Measurements from ENCODE around the gene DHH. TPM values are rescaled to one million over a fixed set of nuclear protein-coding genes. Genes with fewer than 3 reads are reported as not detected.

DHH gene
- total and polyA plus RNA-seq, 2 experiments from 2014 or later = not detected

DNA sequence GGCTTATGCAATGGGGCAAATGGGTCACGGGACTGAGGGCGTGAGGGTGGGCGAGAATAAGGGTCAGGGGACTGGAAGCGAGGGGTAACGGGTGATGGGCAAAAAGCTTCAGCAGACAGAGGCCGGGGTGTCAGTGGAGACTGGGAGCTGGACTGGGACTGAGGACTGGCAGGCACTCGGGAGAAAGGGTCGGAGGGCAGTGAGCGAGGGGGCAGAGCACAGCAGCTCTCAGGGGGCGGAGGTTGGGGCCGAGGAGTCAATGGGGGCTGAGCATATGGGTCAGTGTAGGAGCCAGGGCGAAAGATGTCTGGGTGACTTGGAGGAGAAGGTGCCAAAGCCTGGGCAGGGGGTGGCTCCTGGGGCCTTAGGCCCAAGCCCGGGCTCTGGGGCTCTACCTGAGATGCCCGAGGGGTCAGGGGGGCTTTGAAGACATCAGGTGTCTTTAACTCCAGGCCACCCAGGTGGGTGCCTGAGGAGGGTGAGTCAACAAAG lies 54.2 kb downstream of the DHH start:
- Histone ChIP-seq H3K4me2 (no peak overlapping the region), H3K27me3 (ENCODE audit: insufficient read depth) (no peaks in the 10 kb centered on the region), H3F3A (replicated peaks; ENCODE audit: low read depth) (no peaks in the 10 kb centered on the region), H3K4me1 (ENCODE audit: insufficient read depth) (no peaks in the 10 kb centered on the region), H3K9me2 (ENCODE audit: insufficient read depth) (no peaks in the 10 kb centered on the region), H3K79me2 (replicated peaks; ENCODE audit: insufficient read depth) (no peaks in the 10 kb centered on the region), H2AFZ (no peak overlapping the region), H3K4me3 (no peak overlapping the region), H4K20me1 (replicated peaks; ENCODE audit: insufficient read depth) (peaks cover 23% of the 10 kb centered on the region), H3K36me3 (ENCODE audit: insufficient read depth) (peaks cover 30% of the 10 kb centered on the region), H3K27ac (ENCODE audit: low read depth) (no peak overlapping the region)
- DNase-seq (ENCODE audit: low spot score) (no peak), ATAC-seq (no peak)
- H3K4me1 Mint-ChIP-seq = no peaks in the 10 kb centered on the region; the same call in 2 of the 3 replicates
- no peak for TF ChIP-seq STAT1 (IDR thresholded peaks at IDR 0.05; ENCODE audit: unreplicated experiment)
- TF ChIP-seq, protein P1, sequence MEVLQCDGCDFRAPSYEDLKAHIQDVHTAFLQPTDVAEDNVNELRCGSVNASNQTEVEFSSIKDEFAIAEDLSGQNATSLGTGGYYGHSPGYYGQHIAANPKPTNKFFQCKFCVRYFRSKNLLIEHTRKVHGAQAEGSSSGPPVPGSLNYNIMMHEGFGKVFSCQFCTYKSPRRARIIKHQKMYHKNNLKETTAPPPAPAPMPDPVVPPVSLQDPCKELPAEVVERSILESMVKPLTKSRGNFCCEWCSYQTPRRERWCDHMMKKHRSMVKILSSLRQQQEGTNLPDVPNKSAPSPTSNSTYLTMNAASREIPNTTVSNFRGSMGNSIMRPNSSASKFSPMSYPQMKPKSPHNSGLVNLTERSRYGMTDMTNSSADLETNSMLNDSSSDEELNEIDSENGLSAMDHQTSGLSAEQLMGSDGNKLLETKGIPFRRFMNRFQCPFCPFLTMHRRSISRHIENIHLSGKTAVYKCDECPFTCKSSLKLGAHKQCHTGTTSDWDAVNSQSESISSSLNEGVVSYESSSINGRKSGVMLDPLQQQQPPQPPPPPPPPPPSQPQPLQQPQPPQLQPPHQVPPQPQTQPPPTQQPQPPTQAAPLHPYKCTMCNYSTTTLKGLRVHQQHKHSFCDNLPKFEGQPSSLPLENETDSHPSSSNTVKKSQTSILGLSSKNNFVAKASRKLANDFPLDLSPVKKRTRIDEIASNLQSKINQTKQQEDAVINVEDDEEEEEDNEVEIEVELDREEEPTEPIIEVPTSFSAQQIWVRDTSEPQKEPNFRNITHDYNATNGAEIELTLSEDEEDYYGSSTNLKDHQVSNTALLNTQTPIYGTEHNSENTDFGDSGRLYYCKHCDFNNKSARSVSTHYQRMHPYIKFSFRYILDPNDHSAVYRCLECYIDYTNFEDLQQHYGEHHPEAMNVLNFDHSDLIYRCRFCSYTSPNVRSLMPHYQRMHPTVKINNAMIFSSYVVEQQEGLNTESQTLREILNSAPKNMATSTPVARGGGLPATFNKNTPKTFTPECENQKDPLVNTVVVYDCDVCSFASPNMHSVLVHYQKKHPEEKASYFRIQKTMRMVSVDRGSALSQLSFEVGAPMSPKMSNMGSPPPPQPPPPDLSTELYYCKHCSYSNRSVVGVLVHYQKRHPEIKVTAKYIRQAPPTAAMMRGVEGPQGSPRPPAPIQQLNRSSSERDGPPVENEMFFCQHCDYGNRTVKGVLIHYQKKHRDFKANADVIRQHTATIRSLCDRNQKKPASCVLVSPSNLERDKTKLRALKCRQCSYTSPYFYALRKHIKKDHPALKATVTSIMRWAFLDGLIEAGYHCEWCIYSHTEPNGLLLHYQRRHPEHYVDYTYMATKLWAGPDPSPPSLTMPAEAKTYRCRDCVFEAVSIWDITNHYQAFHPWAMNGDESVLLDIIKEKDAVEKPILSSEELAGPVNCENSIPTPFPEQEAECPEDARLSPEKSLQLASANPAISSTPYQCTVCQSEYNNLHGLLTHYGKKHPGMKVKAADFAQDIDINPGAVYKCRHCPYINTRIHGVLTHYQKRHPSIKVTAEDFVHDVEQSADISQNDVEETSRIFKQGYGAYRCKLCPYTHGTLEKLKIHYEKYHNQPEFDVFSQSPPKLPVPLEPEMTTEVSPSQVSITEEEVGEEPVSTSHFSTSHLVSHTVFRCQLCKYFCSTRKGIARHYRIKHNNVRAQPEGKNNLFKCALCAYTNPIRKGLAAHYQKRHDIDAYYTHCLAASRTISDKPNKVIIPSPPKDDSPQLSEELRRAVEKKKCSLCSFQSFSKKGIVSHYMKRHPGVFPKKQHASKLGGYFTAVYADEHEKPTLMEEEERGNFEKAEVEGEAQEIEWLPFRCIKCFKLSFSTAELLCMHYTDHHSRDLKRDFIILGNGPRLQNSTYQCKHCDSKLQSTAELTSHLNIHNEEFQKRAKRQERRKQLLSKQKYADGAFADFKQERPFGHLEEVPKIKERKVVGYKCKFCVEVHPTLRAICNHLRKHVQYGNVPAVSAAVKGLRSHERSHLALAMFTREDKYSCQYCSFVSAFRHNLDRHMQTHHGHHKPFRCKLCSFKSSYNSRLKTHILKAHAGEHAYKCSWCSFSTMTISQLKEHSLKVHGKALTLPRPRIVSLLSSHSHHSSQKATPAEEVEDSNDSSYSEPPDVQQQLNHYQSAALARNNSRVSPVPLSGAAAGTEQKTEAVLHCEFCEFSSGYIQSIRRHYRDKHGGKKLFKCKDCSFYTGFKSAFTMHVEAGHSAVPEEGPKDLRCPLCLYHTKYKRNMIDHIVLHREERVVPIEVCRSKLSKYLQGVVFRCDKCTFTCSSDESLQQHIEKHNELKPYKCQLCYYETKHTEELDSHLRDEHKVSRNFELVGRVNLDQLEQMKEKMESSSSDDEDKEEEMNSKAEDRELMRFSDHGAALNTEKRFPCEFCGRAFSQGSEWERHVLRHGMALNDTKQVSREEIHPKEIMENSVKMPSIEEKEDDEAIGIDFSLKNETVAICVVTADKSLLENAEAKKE (CRISPR knock-in tag; IDR thresholded peaks at IDR 0.05) = no peak
- TF ChIP-seq ZNF331 (CRISPR knock-in tag; IDR thresholded peaks at IDR 0.05; ENCODE audit: low read depth) = no peak
- TF ChIP-seq POLR2AphosphoS5 (IDR thresholded peaks at IDR 0.05; ENCODE audit: low read depth) = no peak
- TF ChIP-seq ZNF114 (CRISPR knock-in tag; IDR thresholded peaks at IDR 0.05) = no peak
- TF ChIP-seq, protein P2, sequence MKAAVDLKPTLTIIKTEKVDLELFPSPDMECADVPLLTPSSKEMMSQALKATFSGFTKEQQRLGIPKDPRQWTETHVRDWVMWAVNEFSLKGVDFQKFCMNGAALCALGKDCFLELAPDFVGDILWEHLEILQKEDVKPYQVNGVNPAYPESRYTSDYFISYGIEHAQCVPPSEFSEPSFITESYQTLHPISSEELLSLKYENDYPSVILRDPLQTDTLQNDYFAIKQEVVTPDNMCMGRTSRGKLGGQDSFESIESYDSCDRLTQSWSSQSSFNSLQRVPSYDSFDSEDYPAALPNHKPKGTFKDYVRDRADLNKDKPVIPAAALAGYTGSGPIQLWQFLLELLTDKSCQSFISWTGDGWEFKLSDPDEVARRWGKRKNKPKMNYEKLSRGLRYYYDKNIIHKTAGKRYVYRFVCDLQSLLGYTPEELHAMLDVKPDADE (IDR thresholded peaks at IDR 0.05) = no peak
- TF ChIP-seq, protein P3, sequence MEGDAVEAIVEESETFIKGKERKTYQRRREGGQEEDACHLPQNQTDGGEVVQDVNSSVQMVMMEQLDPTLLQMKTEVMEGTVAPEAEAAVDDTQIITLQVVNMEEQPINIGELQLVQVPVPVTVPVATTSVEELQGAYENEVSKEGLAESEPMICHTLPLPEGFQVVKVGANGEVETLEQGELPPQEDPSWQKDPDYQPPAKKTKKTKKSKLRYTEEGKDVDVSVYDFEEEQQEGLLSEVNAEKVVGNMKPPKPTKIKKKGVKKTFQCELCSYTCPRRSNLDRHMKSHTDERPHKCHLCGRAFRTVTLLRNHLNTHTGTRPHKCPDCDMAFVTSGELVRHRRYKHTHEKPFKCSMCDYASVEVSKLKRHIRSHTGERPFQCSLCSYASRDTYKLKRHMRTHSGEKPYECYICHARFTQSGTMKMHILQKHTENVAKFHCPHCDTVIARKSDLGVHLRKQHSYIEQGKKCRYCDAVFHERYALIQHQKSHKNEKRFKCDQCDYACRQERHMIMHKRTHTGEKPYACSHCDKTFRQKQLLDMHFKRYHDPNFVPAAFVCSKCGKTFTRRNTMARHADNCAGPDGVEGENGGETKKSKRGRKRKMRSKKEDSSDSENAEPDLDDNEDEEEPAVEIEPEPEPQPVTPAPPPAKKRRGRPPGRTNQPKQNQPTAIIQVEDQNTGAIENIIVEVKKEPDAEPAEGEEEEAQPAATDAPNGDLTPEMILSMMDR (conservative IDR thresholded peaks at IDR 0.05; ENCODE audit: low read depth in 2 of 2) = no peak
- no peak for TF ChIP-seq EZH2 (IDR thresholded peaks at IDR 0.05; ENCODE audit: low read depth, unreplicated experiment)
- no peak for TF ChIP-seq JUNB (IDR thresholded peaks at IDR 0.05; ENCODE audit: unreplicated experiment)
- TF ChIP-seq NANOG (IDR thresholded peaks at IDR 0.05; ENCODE audit: borderline replicate concordance) = no peak
- TF ChIP-seq EZH2phosphoT487 (IDR thresholded peaks at IDR 0.05; ENCODE audit: unreplicated experiment) = no peak
- no peak for TF ChIP-seq CREB1 (CRISPR knock-in tag; IDR thresholded peaks at IDR 0.05; ENCODE audit: low read depth)
- TF ChIP-seq, protein P4, sequence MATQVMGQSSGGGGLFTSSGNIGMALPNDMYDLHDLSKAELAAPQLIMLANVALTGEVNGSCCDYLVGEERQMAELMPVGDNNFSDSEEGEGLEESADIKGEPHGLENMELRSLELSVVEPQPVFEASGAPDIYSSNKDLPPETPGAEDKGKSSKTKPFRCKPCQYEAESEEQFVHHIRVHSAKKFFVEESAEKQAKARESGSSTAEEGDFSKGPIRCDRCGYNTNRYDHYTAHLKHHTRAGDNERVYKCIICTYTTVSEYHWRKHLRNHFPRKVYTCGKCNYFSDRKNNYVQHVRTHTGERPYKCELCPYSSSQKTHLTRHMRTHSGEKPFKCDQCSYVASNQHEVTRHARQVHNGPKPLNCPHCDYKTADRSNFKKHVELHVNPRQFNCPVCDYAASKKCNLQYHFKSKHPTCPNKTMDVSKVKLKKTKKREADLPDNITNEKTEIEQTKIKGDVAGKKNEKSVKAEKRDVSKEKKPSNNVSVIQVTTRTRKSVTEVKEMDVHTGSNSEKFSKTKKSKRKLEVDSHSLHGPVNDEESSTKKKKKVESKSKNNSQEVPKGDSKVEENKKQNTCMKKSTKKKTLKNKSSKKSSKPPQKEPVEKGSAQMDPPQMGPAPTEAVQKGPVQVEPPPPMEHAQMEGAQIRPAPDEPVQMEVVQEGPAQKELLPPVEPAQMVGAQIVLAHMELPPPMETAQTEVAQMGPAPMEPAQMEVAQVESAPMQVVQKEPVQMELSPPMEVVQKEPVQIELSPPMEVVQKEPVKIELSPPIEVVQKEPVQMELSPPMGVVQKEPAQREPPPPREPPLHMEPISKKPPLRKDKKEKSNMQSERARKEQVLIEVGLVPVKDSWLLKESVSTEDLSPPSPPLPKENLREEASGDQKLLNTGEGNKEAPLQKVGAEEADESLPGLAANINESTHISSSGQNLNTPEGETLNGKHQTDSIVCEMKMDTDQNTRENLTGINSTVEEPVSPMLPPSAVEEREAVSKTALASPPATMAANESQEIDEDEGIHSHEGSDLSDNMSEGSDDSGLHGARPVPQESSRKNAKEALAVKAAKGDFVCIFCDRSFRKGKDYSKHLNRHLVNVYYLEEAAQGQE (IDR thresholded peaks at IDR 0.05; ENCODE audit: unreplicated experiment) = no peak
- H3K4me3 Mint-ChIP-seq = no peak overlapping the region
- H3K9me3 Mint-ChIP-seq = no peaks in the 10 kb centered on the region
- peaks cover 10% of the 10 kb centered on the region for H3K27me3 Mint-ChIP-seq (ENCODE audit: insufficient read depth, low read depth, poor library complexity)
- H3K36me3 Mint-ChIP-seq (ENCODE audit: low read depth) = peaks cover 89% of the 10 kb centered on the region
- H3K27ac Mint-ChIP-seq = no peak overlapping the region
